GM21367 (cell line): Measurements from ENCODE around the gene CPSF3.
A peak's percentile ranks its signal among the peaks of the same experiment; 100 is the strongest.
"Not testable (repeated sequence)": the region's sequence is repeated elsewhere in the genome, so short reads cannot be mapped to it uniquely, and the experiment has no call there.

ENCODE experiments used
- ATAC-seq: cut with Tn5 transposase; IDR thresholded peaks from one replicate; pipeline ENCODE4 v1.9.1; 2021; ENCODE audit not compliant: unreplicated experiment

Gene CPSF3

GRCh38 chr2:9392898-9393765, 30.3 kb upstream of the CPSF3 start:
- ATAC-seq, result no peak

- no peak for ATAC-seq
These were observed 28.6 kb upstream of the CPSF3 start for GRCh38 chr2:9394816-9395215.

- ATAC-seq, result no peak
These were observed 26.3 kb upstream of the CPSF3 start for GRCh38 chr2:9397201-9397600.

- ATAC-seq, result not testable (repeated sequence)
These were observed 25.2 kb upstream of the CPSF3 start for GRCh38 chr2:9398251-9398650.

GRCh38 chr2:9398881-9399780, 24.3 kb upstream of the CPSF3 start:
- no peak for ATAC-seq

- no peak for ATAC-seq
These were observed 23.0 kb upstream of the CPSF3 start for GRCh38 chr2:9400268-9401058.

GRCh38 chr2:9401059-9401547, 22.4 kb upstream of the CPSF3 start:
- no peak for ATAC-seq

- no peak for ATAC-seq
These were observed 21.6 kb upstream of the CPSF3 start for GRCh38 chr2:9401646-9402371.

- ATAC-seq, result no peak
These were observed 19.5 kb upstream of the CPSF3 start for GRCh38 chr2:9403924-9404323.

GRCh38 chr2:9404451-9404850, 19.0 kb upstream of the CPSF3 start:
- ATAC-seq, result no peak

- no peak for ATAC-seq
These were observed 17.8 kb upstream of the CPSF3 start for GRCh38 chr2:9405636-9406035.

- ATAC-seq, result no peak
These were observed 16.7 kb upstream of the CPSF3 start for GRCh38 chr2:9406529-9407362.

GRCh38 chr2:9407363-9407811, 16.1 kb upstream of the CPSF3 start:
- no peak for ATAC-seq

- ATAC-seq, result no peak
These were observed 14.8 kb upstream of the CPSF3 start for GRCh38 chr2:9408641-9409151.

- ATAC-seq, result peak; percentile 68
These were observed 13.3 kb upstream of the CPSF3 start for GRCh38 chr2:9410108-9410507.

- ATAC-seq, result no peak
These were observed 10.7 kb upstream of the CPSF3 start for GRCh38 chr2:9412781-9413180.

- no peak for ATAC-seq
These were observed 7.8 kb upstream of the CPSF3 start for GRCh38 chr2:9415516-9416169.

GRCh38 chr2:9416267-9416961, 7.0 kb upstream of the CPSF3 start:
- ATAC-seq, result no peak
